HepG2 (cell line): ENCODE results near the gene CORO7. TPM values are rescaled to one million over a fixed set of nuclear protein-coding genes. Genes with fewer than 3 reads are reported as not detected.

Source experiments
- BCLAF1 ChIP-seq: fragments of 450-650 bp; IDR thresholded peaks from 2 replicates; pipeline ENCODE4 v1.6.1; 2017; ENCODE audit warnings: mild to moderate bottlenecking
- ZNF142 ChIP-seq: sonication (generic); formaldehyde crosslinking; IDR thresholded peaks from 2 replicates; pipeline ENCODE4 v1.4.0; 2020; ENCODE audit warnings: missing genetic modification reagents
- polyA plus RNA-seq, 8 experiments: library from polyadenylated mRNA; depleted of rRNA in 3 of 8; stranded (reverse) in 7 of 8; unstranded in 1 of 8; fragments of >200 nt; fragmentation: Illumina TruSeq in 4 of 8; extraction: Trizol in 4 of 8; gene quantifications; 2 replicates each; pipeline versions ENCODE4 v1.2.1 to v1.2.3, GENCODE V29; 2011 to 2016; ENCODE audit warnings: low read depth in 4 of 8, missing spikeins in 1 of 8, mixed read lengths in 1 of 8; ENCODE audit not compliant: insufficient read depth in 1 of 8
- total RNA-seq, 5 experiments: library from RNA; depleted of rRNA; stranded (reverse); fragments of >200 nt; fragmentation: Illumina TruSeq; extraction: Trizol; gene quantifications; 2 replicates each; pipeline ENCODE4 v1.2.3, GENCODE V29; 2016; ENCODE audit warnings: low read depth in 1 of 5
- TF ChIP-seq, protein P1 (sequence below): sonication (generic); formaldehyde crosslinking; IDR thresholded peaks from 2 replicates; pipeline ENCODE4 v1.4.0; 2020; ENCODE audit warnings: missing genetic modification reagents

The CORO7 gene
- total and polyA plus RNA-seq, 2 of the 13 experiments (the other 11 are each of a cell fraction or from before 2014, with no cell fraction given) = 9.9 to 14.3 TPM

DNA sequence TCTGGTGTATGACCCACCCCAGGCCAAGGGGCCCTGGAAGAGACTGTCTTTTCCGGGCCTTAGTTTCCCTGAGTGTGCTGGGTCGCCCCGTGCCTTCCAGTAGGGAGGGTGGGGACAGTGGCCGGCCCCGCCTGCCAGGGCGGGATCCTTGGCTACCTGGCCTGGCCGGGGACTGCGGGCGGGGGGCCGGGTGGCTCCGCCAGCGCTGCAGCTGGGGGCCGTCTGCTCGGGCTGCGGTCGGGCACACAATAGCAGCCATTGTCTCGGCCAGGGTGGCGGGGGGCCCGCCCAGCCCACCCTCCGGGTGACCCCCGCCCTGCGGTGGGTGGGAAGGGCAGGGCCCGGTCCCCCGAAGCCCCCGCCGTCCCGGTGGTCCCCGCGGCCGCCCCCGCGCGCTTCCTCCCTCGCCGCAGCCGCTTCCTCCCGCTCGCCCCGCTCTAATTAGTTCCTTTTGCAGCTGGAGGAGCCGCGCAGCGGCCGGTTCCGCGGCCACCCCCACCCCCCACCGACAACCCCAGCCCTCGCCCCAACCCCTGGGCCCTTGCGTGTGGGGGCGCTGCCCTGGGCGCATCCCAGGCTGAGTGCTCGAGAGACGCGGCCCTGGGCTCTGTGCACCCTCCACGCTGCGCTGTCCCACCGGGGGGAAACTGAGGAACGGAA lies 88.9 kb downstream of the CORO7 start (continued):
- TF ChIP-seq ZNF142 (0 out of 2 replicates have a peak, but pooled peaks have one; percentile 15), BCLAF1 (no peak)
- TF ChIP-seq, protein P1, sequence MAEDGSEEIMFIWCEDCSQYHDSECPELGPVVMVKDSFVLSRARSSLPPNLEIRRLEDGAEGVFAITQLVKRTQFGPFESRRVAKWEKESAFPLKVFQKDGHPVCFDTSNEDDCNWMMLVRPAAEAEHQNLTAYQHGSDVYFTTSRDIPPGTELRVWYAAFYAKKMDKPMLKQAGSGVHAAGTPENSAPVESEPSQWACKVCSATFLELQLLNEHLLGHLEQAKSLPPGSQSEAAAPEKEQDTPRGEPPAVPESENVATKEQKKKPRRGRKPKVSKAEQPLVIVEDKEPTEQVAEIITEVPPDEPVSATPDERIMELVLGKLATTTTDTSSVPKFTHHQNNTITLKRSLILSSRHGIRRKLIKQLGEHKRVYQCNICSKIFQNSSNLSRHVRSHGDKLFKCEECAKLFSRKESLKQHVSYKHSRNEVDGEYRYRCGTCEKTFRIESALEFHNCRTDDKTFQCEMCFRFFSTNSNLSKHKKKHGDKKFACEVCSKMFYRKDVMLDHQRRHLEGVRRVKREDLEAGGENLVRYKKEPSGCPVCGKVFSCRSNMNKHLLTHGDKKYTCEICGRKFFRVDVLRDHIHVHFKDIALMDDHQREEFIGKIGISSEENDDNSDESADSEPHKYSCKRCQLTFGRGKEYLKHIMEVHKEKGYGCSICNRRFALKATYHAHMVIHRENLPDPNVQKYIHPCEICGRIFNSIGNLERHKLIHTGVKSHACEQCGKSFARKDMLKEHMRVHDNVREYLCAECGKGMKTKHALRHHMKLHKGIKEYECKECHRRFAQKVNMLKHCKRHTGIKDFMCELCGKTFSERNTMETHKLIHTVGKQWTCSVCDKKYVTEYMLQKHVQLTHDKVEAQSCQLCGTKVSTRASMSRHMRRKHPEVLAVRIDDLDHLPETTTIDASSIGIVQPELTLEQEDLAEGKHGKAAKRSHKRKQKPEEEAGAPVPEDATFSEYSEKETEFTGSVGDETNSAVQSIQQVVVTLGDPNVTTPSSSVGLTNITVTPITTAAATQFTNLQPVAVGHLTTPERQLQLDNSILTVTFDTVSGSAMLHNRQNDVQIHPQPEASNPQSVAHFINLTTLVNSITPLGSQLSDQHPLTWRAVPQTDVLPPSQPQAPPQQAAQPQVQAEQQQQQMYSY (CRISPR knock-in tag) = no peak
